GM19455 (cell line): Measurements from ENCODE around the gene IFT57.

Experiments
- ATAC-seq: cut with Tn5 transposase; IDR thresholded peaks from one replicate; pipeline ENCODE4 v1.9.1; 2021; ENCODE audit not compliant: unreplicated experiment

Gene IFT57

DNA sequence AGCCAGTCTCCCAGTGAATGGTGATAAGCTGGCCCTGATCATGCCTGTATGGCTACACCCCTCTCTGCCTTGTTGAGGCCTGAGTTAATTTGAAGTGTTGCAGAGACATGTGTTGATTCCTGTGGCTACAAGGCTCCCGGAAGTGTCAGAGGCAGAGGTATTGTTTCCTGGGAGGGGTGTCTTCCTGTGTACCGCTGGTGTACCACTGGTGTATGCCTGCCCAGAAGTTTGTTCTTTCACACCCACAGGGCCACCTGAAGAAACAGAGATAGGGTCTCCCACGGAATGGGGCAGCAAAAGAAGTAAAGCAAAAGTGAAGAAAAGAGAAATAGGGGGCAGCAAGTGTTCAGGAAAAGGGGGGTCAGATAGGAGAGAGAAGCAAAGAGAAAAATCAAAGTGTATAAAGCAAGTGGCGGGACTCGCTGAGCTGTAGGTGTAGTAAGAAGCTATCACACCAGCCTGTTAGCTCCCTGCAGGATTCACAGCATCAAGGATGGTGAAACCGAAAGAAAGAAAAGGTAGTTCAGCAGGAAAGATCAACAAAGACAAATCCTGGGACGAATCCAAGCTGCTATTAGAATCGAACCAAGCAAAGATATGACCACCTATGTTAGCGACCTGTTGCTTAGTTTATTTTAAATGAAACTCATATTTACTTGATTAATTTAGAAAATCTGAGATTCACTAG lies 94.8 kb downstream of the IFT57 start:
- ATAC-seq: no peak

GRCh38 chr3:108126348-108126747 lies 95.9 kb downstream of the IFT57 start:
- no peak for ATAC-seq

GRCh38 chr3:108125550-108126071 lies 96.6 kb downstream of the IFT57 start:
- peak; percentile 53 for ATAC-seq

GRCh38 chr3:108125153-108125543 lies 97.1 kb downstream of the IFT57 start:
- ATAC-seq: no peak

DNA sequence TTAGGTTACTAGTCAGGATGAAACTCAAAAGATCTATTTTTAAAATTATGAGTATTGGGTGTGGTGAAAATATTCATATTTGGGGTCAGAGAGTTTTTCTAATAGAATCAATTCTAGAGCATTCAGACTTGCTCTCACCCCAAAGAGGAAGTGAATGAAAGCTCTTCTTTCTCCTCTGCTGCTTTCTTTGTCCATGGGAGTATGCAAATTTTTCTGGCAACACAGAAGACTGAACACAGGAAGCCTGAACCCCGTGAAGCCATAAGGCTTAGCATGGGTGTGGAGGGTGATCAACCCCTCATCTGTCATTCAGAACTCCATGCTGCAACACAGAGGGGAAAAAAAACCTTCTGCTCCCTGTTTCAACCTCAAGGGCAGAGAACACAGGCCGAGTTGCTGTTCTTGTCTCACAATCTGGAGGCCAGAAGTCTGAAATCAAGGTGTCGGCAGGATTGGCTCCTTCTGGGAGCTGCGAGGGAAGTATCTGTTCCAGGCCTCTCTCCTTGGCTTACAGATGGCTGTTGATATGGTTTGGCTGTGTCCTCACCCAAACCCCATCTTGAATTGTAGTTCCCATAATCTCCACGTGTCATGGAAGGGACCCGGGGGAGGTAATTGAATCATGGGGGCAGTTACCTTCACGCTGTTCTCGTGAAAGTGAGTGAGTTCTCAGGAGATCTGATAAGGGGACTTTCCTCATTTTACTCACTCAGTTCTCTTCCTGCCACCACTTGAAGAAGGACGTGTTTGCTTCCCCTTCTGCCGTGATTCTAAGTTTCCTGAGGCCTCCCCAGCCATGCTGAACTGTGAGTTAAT lies 97.7 kb downstream of the IFT57 start:
- peak; percentile 85 for ATAC-seq

DNA sequence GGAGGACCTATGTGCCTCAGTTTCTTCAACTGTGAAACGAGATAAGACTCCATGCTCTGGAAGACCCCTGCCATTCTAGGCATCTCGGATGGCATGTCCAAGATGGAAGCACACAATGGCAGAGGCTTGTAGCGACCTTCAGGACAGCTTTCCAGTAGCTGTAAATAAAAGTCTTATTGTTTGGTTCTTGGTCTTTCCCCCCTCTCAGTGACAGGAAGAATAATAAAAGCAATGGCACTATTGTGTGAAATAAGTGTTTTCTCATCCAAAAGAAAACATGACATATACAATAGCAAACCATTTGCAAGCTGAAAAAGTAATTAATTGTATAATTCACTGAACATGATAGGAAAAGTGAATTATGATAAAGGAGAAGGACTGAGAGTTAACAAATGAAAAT lies 98.9 kb downstream of the IFT57 start:
- no peak for ATAC-seq

GRCh38 chr3:108122276-108122675 lies 99.9 kb downstream of the IFT57 start:
- no peak for ATAC-seq

DNA sequence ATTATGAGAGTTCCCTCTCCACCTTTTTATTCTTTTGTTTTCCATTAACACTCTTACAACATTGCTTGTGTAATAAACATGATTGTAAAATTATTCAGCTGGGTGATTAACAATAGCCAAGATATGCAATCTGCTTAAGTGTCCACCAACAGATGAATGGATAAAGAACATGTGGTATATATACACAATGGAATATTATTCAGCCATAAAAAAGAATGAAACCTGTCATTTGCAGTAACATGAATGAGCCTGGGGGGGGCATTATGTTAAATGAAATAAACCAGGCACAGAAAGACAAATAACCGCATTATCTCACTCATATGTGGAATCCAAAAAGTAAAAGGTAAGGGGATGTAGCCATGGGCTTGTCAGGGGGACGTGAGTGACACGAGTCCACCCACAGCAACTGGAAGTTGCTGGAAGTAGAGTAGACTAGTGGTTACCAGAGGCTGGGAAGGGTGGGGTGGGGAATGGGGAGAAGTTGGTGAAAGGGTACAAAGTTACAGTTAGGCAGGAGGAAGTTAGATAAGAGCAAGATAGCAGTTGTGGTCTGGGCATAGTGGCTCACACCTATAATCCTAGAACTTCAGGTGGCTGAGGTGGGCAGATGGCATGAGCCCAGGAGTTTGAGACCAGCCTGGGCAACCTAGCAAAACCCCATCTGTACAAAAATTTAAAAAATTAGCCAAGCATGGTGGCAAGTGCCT lies 102.7 kb downstream of the IFT57 start:
- ATAC-seq: no peak

- no peak for ATAC-seq
Measured at GRCh38 chr3:108118038-108118768, 104.0 kb downstream of the IFT57 start.

DNA sequence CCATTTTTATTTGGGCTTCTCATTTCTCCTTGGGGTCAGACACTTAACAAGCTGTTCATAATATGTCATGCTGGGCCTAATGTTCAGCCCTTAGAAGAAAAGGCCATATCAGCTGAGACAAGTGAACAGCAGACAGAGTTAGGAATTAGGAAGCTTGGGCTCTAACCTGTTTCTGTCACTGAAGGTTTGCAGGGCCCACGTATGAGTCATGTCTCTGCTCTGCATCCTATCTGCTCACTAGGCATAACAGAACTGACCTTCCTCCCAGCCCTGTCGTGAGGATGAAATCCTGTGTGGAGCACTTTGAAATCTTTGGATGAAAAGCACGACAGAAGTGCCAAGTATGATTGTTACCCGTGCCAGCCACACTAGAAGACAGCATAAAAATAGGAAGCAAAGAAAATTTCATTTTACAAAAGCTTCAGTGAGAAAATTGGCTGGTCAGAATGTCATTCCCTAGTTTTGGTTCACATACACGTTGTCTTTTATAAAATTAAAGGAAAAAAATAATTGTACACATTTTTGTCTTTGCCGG lies 104.9 kb downstream of the IFT57 start:
- no peak for ATAC-seq

DNA sequence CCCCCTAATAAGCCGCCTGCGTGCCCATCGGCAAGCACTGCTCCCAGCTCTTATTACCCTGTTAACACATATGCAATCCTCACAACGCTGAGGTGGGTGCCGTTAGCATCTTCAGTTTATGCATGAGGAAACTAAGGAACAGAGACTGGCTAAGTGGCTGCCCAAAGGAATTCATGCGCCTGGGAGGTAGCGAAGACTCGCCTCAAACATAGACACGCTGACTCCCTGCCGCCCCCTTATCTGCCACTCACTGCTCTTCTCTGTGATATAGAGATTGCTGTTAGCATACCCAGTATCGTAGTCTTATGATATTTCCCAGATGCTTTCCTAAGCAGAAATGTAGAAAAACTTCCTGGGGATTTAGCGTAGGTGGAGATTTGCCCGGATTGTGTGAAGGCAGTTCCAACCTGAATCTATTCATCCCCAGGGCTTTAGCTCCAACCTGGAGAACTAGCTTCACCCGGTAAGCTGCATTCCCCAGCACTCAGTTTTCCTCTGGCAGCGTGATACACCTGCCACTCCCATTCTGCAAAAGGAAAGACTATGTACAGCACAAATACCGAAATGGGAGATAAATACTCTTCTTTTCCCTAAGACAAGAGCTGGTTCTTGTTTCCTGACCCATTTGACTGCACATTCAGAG lies 107.7 kb downstream of the IFT57 start:
- ATAC-seq: no peak

DNA sequence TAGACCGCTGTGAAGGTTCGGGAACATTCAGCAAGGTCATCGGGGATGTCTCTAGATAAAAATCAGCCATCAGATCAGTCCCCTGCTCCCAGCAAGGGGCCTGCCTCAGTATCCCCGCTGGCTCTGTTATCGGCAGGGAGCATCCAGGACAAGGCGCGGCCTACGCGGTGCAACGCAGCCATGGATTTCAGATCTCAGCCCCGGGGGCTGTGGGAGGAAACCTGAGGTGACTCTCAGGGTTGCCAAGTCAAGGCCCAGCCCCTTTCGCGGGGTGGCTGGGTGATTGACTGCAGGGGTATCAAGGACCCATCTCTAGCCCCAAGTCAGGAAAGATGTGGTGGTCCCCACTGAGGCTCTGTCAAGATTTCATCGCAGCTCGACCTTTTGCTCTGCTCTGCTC lies 108.2 kb downstream of the IFT57 start:
- ATAC-seq: no peak

DNA sequence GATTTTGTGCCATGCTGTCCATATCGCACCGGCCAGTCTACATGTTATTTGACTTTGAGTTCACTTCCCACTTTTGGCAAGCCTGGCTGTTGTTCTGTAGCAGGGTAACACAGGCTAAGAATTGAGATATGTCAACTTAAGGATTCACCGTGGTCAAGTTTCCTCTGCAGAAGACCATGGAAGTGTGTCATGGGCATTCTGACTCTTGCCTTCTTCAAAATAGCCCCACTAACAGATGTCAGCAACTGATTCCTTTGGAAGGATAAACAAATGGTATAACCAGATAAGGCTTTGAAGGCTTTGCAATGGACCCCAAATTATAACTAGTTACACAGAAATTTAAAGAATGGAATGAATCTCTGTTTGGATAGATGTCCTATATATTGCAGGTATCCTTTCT lies 111.3 kb downstream of the IFT57 start:
- no peak for ATAC-seq
